Stomach (tissue), 4 donors: ENCODE results near the gene SOST.

Source experiments
- EP300 ChIP-seq: sonication (generic); formaldehyde crosslinking; IDR thresholded peaks from one replicate; pipeline ENCODE4 v1.6.1; 2017; ENCODE audit warnings: antibody characterized with exemption
- POLR2A ChIP-seq, 4 donors: fragments of 450-650 bp; IDR thresholded peaks; one replicate each; pipeline ENCODE4 v1.6.1; 2016; ENCODE audit warnings: antibody characterized with exemption in 4 of 4, control low read depth in 2 of 4, mild to moderate bottlenecking in 1 of 4, moderate library complexity in 1 of 4
- POLR2AphosphoS5 ChIP-seq, 3 donors: sonication (generic); formaldehyde crosslinking; IDR thresholded peaks; one replicate each; pipeline ENCODE4 v1.6.1; 2016; ENCODE audit warnings: antibody characterized with exemption in 3 of 3
- TF ChIP-seq, protein P1 (sequence below), 7 experiments: fragments of 450-650 bp in 4 of 7; fragments of 200-600 bp in 3 of 7; sonication (generic) in 3 of 7; IDR thresholded peaks; one replicate each; pipeline ENCODE4 v1.5.1; 2016 to 2019; ENCODE audit warnings: antibody characterized with exemption in 7 of 7, control low read depth in 2 of 7, mild to moderate bottlenecking in 1 of 7

DNA sequence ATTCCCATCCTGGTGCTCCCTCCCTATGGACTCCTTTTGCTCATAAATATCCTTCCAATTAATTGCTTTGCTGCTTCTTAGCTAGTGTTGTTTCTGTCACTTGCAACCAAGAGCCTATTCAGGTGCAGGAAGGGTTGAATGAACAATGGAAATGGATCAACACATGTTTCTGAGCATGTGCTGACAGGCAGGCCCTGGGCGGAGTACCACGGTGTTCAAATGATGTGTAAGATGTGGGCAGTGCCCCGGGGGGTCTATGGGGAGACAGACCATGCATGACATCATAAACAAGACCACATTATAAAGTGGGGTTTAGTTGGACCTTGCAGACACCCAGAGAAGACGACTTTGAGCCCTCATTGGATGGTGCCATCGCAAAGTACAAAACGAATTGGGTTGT is 48.5 kb downstream of the SOST start:
- TF ChIP-seq, protein P1, sequence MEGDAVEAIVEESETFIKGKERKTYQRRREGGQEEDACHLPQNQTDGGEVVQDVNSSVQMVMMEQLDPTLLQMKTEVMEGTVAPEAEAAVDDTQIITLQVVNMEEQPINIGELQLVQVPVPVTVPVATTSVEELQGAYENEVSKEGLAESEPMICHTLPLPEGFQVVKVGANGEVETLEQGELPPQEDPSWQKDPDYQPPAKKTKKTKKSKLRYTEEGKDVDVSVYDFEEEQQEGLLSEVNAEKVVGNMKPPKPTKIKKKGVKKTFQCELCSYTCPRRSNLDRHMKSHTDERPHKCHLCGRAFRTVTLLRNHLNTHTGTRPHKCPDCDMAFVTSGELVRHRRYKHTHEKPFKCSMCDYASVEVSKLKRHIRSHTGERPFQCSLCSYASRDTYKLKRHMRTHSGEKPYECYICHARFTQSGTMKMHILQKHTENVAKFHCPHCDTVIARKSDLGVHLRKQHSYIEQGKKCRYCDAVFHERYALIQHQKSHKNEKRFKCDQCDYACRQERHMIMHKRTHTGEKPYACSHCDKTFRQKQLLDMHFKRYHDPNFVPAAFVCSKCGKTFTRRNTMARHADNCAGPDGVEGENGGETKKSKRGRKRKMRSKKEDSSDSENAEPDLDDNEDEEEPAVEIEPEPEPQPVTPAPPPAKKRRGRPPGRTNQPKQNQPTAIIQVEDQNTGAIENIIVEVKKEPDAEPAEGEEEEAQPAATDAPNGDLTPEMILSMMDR (IDR thresholded peaks at IDR 0.05): no peak
- no peak for TF ChIP-seq EP300
- no peak for TF ChIP-seq POLR2AphosphoS5 (IDR thresholded peaks at IDR 0.05)
- TF ChIP-seq POLR2A (IDR thresholded peaks at IDR 0.05): no peak
